ENCODE data around the gene DDHD1.

- TF ChIP-seq SREBF2 (IDR thresholded peaks at IDR 0.05) (no peak), EP300 (IDR thresholded peaks at IDR 0.05) (no peak), POLR2A (IDR thresholded peaks at IDR 0.05; ENCODE audit: low read length) (no peak), POLR2AphosphoS2 (conservative IDR thresholded peaks at IDR 0.05; ENCODE audit: low read length) (no peak), RFX5 (IDR thresholded peaks at IDR 0.05) (no peak), SMC3 (IDR thresholded peaks at IDR 0.05) (no peak), PHF8 (IDR thresholded peaks at IDR 0.05; ENCODE audit: borderline replicate concordance, low read depth) (no peak), PBX3 (IDR thresholded peaks at IDR 0.05) (no peak), CTCF (IDR thresholded peaks at IDR 0.05) (no peak), JUN (IDR thresholded peaks at IDR 0.05) (no peak), REST (IDR thresholded peaks at IDR 0.05) (no peak), HDAC2 (IDR thresholded peaks at IDR 0.05) (no peak)
Measured at GRCh38 chr14:52987514-52987913, 165.6 kb downstream of the DDHD1 start.

All from A549 (cell line).